AG04449 (cell line): ENCODE results near the gene CYBC1.

Experiments
- CTCF ChIA-PET: fragments of 350-600 bp; formaldehyde crosslinking; extraction: SDS; loops from one replicate; lab custom pipeline; 2021; ENCODE audit warnings: antibody characterized with exemption; lab: Yijun Ruan, JAX
- POLR2A ChIA-PET: fragments of 400-600, 350-600 bp; formaldehyde crosslinking; extraction: SDS; loops from one replicate; lab custom pipeline; 2020; ENCODE audit warnings: antibody characterized with exemption, inconsistent platforms; lab: Yijun Ruan, JAX
- DNase-seq: peaks from one replicate; pipeline ENCODE4 v3.0.0-alpha.2; 2010; ENCODE audit warnings: low read depth, low spot score
- H3K4me3 ChIP-seq: 2 replicates; pipeline ENCODE4 v1.5.1; 2011; ENCODE audit warnings: low read depth, mild to moderate bottlenecking, control low read depth, low read length
- TF ChIP-seq, protein P1 (sequence below): IDR thresholded peaks from one replicate; pipeline ENCODE4 v1.5.1; 2011; ENCODE audit warnings: mild to moderate bottlenecking, moderate library complexity, low read length, control low read depth, inconsistent platforms; ENCODE audit not compliant: insufficient read depth; ENCODE audit errors: missing control alignments

CYBC1 gene

DNA sequence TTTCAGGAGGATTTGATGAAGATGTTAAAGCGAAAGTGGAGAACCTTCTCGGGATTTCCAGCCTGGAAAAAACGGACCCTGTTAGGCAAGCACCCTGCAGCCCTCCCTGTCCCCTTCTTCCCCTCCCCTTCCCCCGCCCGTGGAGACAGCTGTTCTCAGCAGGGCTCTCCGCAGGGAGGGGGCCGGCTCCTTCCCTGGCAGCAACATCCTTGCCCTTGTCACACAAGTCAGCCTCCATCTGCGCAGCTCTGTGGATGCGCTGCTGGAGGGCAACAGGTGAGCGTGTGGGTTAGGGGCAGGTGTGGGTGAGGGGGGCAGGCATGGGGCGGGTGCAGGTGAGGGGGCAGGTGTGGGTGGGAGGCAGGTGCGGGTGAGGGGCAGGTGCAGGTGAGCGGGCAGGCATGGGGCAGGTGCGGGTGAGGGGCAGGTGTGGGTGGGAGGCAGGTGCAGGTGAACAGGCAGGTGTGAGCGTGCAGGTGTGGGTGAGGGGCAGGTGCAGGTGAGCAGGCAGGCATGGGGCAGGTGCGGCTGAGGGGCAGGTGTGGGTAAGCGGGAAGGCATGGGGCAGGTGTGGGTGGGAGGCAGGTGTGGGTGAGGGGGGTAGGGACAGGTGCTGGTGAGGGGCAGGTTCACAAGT, 9.4 kb downstream of the CYBC1 start:
- no peak for DNase-seq
- CTCF ChIA-PET, result interaction anchor here (1.6 kb wide), 1 partner anchor 403 kb away, joined by 3 read pairs; the partner anchor contains the start of gene DCXR

DNA sequence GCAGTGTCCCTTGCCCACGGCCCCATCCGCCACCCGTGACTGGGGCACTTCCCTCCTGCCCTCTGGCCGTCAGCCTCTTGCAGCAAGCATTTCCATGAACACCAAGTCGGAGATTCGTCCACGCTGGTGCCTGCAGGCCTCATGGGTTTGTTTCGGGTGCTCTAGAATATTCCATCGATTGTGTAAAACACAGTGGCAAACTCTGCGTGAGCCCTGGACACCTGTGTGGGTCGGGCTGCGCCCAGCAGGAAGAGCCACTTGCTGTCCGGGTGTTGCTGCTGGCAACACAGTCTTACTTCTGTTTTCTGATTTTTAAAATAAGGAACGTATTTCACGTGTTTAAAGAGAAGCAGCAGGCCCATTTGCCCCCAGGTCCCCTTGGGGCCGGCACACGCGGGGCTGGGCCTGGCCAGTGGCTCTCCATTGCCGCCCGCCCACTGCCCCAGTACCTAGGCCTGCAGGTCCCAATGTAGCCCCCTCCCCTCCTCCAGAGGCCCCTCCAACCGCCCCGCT, 10.0 kb downstream of the CYBC1 start:
- POLR2A ChIA-PET, result no interaction called here
- DNase-seq, result no peak
- CTCF ChIA-PET, result no interaction called here
- TF ChIP-seq, protein P1, sequence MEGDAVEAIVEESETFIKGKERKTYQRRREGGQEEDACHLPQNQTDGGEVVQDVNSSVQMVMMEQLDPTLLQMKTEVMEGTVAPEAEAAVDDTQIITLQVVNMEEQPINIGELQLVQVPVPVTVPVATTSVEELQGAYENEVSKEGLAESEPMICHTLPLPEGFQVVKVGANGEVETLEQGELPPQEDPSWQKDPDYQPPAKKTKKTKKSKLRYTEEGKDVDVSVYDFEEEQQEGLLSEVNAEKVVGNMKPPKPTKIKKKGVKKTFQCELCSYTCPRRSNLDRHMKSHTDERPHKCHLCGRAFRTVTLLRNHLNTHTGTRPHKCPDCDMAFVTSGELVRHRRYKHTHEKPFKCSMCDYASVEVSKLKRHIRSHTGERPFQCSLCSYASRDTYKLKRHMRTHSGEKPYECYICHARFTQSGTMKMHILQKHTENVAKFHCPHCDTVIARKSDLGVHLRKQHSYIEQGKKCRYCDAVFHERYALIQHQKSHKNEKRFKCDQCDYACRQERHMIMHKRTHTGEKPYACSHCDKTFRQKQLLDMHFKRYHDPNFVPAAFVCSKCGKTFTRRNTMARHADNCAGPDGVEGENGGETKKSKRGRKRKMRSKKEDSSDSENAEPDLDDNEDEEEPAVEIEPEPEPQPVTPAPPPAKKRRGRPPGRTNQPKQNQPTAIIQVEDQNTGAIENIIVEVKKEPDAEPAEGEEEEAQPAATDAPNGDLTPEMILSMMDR, result no peak
- no peak overlapping the region for H3K4me3 ChIP-seq

More for the DNA sequence above, 9.4 kb downstream of the CYBC1 start:
- H3K4me3 ChIP-seq, result no peak overlapping the region
- TF ChIP-seq, protein P1, result no peak
- POLR2A ChIA-PET, result no interaction called here

DNA sequence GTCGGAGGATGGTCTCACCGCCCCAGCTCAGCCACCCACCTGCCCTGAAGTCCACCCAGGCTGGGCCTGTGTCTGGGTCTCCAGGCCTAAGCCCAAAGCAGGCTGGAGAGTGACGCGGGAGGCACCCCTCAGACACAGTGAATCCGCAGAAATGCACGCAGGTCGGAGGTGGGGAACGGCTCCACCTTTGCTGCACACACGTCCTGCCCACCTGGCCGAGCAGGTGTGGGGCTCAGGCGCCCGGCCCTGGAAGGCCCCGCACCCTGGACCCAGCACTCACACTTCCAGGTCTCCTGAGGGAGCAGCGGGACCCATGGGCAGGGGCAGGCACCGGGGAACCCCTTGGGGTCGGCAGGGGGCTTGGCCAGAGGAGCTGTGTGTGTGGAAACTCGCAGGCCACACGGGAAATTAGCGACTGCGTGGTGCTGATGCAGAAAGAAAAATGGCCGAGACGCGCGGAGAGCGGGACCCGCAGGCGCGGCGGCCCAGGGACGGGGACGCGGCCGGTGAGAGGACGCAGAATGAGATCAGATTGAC, 10.7 kb downstream of the CYBC1 start:
- CTCF ChIA-PET, result interaction anchor here (1.6 kb wide), 1 partner anchor 15 kb away, joined by 5 read pairs; no protein-coding TSS in a partner anchor
- TF ChIP-seq, protein P1, result no peak
- no peak for DNase-seq
- POLR2A ChIA-PET, result no interaction called here
- H3K4me3 ChIP-seq, result no peak overlapping the region

DNA sequence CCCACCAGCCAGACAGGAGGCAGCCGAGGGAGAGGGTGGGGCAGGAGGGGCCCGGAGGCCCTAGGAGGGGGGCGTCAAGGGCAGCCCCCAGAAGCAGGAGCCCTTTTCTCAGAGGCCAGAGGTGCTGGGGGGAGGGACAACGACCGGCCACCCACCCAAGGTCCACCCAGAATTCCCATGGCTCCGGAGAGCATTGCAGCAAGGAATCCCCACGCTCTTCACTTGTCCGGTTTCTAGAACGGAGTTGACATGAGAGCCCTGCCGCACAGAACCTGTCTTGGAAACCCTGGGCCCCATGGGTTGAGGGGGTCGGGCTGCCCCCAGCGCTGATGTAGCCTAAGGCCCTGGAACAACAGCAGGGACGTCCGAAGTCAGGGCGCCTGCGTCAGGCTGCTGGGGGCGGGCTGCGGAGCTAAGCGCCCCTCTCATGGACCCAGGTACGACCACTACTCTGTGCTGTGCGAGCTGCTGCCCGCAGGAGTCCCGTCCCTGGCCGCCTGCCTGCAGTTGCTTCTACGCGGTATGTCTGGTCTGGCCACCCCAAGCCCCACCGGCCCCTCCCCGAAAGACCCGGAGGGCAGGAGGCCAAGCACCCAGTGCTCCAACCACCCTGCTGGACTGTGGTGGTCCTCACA, 11.2 kb downstream of the CYBC1 start:
- TF ChIP-seq, protein P1, result no peak
- POLR2A ChIA-PET, result no interaction called here
- CTCF ChIA-PET, result interaction anchor here (1.6 kb wide), 1 partner anchor 14 kb away, joined by 5 read pairs; no protein-coding TSS in a partner anchor
- no peak for DNase-seq
- H3K4me3 ChIP-seq, result no peak overlapping the region

DNA sequence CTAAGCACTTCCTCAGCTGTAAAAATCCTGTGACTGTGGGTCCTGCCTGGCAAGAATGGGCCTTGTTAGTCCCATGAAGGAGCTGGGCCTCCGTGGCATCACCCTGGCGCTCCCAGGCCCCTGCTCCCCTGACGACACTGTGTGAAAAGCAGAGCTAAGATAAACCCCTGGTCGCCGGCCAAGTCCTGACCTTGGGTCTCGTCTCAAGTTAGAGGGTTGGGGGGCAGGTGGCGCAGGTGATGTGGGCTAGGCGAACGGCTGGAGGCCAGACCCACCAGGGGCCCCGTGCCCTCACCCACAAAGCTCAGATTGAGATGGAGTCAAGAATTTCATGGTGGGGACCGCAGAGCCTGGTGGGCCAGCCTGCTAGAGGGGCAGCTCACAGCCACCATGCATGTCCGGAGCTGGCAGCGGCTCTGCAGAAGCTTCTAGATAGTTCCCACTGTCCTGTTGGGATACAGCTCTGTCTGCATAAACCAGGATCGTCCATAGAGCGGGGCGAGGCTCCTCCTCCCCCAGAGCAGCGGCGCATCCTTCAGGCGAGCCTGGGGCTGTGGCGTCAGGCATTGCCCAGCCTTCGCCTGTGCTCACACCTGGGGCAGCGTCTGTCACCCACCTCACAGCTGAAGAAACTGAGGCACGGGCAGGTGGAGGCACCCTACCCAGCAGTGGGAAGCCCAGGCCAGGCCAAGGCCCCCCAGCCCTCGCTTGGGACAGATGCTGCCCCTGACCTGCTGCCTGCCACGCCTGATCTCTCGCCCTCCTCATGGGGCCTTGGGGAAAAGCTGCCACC, 12.0 kb downstream of the CYBC1 start:
- ChIA-PET CTCF (interaction anchor here (1.4 to 1.6 kb wide), 2 partner anchors 9 to 13 kb away, joined by 3 to 5 read pairs; no protein-coding TSS in a partner anchor), POLR2A (no interaction called here)
- DNase-seq, result no peak
- no peak overlapping the region for H3K4me3 ChIP-seq
- TF ChIP-seq, protein P1, result no peak
